Anterior cingulate cortex (tissue), 58 donors: Measurements from ENCODE around the gene MTRF1.
"Not testable (repeated sequence)": the region's sequence is repeated elsewhere in the genome, so short reads cannot be mapped to it uniquely, and the experiment has no call there.

ENCODE experiments used
- DNase-seq, 58 donors: peaks; one replicate each; lab custom pipeline; 2025; lab: John Stamatoyannopoulos, UW

MTRF1 gene

DNA sequence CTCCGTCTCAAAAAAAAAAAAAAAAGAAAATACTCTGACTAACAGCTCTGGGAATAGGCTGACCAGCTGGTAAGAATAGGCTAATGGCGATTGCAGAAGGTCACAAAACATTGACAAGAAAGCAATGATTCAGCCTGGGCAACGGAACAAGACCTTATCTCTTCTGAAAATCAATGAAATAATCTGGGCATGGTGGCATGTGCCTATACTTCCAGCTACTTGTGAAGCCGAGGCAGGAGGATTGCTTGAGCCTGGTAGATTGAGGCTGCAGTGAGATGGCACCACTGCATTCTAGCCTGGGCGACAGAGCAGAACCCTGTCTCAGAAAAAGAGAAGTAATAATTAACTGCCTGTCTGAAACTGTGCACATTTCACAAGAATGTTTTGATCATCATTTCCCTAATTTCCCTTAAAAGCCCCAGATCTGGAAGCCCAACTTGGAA lies 18.8 kb upstream of the MTRF1 start:
- no peak for DNase-seq

DNA sequence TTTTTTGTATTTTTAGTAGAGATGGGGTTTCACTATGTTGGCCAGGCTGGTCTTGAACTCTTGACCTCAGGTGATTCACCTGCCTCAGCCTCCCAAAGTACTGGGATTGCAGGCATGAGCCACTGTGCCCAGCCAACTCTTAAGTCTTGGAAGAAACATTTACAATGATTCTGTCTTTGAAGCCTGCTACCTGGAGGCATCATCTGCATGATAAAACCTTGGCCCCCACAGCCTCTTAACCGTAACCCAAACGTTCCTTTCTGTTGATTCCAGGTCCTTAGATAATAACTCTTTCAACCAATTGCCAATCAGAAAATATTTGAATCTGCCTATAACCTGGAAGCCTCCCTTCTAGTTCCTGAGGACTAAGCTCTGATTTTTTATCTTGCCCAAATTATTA lies 15.8 kb upstream of the MTRF1 start:
- not testable (repeated sequence) for DNase-seq

DNA sequence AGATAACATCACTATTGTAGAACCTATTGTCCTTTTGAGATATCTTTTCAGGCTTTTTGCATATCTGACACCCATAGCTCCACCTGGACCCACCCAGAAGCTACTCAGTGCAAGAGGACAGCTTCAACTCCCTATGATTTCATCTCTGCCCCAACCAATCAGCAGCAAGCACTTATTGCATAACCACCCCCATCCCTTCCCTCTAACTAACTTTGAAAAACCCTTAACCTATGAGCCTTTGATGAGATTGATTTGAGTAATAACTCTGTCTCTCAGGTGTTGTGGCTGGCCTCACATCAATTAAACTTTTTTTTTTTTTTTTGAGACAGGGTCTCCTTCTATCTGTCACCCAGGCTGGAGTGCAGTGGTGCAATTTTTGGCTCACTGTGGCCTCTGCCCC lies 13.4 kb upstream of the MTRF1 start:
- DNase-seq: no peak

DNA sequence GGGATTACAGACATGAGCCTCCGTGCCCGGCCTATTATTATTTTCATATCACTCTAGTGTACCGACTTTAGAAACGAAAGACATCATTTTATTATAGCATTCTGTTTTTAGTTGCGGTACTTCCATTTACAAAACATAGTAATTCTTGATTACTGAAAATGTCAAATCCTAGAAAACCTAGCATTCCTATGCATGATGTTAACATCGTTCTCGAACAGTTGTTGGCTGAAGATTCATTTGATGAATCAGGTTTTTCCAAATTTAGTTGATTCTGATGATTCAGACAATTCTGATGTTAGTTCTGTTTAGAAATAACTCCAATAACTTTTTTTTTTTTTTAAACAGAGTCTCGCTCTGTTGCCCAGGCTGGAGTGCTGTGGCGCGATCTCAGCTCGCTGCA lies 11.5 kb upstream of the MTRF1 start:
- no peak for DNase-seq

DNA sequence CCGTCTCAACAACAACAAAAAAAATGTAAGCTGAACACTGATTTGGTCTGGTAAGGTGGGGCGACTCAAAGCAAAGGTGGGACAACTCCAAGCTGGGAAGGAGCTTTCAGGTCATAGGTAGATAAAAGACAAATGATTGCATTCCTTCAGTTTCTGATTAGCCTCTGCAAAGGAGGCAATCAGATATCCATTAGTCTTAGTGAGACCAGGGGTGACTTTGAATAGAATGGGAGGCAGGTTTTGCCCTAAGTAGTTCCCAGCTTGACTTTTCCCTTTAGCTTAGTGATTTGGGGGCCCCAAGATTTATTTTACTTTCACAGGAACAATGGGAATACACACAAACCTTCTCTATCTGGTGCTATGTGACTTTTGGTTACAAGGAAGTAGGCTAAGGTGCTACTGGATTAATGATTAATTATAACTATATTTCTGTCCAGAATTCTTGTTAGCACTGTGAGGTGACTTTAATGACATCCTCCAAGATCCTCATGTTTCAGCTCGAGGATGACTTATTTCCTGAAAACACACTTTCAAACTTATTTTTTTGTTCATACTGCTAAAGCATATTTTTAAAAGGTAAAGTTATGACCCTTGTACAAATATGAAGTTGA lies 10.6 kb upstream of the MTRF1 start:
- no peak for DNase-seq

DNA sequence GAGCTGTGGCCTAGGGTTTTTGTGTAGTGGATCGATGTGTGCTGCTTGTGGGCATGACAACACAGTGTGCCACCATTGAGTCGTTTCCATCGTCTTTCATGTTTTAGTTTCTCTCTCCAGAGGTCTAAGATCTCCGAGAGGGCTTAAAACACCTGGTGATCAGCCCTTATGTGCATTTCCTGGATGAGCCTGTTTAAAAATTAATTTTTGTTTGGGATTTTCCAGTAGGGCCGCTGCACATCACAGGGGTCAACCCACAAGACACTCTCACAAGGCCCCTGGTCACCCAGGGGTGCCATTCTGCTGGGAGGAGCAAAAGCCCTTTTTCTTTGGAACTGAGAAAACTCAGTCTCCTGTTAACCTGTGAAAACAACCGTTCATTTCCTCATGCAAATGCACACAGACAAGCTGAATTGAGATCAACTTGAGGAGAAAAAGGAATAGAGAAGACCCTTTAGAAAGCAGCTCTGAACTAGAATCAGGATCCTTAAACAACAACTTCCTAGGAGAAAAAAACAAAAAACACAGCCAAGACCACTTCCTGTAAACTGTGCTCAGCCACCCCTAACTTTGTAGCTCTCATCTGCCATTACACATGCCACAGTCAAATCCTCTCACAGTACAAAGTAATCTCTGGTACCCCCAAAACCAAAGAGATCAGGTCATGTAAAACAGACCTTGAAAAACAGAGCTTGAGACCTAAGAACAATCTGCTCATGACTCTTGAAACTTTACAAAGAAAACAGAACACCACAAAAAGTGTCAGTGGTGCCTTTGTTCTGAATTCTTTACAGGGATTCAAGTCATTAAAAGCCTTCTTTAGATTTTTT lies 8.3 kb upstream of the MTRF1 start:
- DNase-seq: no peak

DNA sequence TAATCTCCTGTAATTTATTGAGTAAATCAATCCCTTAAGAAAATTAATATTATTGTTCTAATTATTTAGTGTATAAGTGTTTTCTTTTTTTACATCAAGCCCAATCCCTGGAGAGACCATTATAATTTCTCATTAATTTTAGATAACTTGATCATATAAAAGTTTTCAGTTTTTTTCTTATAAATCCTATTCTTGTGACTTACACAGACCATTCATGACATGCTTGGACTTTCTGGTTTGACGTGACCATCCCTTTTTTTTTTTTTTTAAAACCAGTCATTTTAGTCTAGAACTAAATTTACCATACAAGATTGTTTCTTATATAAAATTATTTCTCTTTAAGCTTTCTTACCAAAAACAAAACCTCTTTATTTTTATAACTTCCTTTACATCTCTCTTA lies 5.4 kb upstream of the MTRF1 start:
- DNase-seq: no peak

DNA sequence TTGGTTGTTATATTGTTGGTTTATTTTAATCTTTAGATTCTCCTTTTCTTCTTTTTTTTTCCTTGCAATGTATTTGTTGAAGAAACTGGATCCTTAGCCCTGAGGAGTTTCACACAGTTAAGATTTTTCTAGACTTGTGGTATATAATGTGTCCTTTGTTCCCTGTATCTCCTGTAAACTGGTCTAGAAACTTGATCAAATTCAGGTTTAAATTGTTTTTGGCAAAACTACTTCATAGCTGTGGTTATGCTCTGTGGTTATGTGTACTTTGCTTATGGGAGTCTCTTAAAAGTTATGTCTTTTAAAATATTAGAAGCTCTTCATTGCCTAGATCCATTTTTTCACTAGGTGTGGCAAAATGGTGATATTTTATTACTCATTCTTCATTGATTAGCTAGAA lies 3.7 kb upstream of the MTRF1 start:
- no peak for DNase-seq

DNA sequence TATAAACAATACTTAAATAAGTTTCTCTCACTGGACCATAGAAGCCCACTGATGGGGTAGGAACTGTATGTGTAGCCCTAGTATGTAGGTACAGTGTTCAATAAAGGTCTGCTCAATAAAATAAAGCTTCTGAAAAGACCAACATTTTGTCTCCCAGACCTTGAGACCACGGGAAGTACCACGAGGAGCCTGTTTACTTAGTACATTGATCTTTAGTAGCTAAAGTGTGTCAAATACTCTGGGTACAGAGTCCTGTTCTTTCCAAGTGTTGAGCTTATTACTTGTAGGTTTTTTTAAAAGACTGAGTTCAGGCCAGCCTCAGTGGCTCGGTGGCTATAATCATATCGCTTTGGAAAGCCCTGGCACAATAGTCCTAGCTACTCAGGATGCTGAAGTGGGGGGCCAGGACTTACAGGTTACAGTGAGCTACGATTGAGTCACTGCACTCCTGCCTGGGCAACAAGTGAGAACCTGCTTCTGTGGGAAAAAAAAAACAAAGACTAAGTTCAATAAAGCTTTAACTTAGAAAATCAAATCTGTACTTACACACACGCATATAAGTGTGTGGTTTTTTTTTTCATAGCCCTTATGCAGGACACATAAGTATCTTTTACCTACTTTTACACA lies 3.4 kb downstream of the MTRF1 start:
- no peak for DNase-seq

DNA sequence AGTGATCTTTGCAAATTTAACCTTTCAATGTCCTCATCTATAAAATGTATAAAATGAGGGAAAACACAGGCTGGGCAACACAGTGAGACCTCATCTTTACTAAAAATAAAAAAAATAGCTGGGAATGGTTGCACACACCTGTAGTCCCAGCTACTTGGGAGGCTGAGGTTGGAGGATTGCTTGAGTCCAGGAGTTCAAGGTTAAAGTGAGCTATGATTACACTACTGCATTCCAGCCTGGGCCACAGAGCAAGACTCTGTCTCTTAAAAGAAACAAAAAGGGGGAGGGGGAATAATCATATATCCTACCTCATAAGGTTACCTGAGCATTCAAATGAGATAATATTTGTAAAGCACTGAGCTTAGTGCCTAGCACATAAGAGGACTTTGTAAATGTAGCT lies 5.8 kb downstream of the MTRF1 start:
- DNase-seq: no peak

DNA sequence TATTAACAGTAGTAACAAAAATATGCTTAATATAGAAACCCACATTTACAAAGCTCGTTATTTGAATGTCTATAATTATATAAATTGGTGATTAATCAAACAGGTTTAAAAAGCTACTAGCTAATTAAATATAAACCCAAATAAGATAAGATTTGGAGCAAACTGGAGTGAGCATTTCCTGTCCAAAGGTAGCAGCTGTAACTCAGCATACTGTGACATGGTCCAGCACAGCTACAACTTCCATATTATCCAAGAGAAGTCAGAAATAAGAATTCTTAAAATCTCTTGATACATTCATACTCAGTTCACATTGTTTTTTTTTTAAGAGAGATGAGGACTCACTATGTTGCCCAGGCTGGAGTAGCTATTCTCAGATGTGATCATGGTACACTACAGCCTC lies 8.5 kb downstream of the MTRF1 start:
- no peak for DNase-seq

DNA sequence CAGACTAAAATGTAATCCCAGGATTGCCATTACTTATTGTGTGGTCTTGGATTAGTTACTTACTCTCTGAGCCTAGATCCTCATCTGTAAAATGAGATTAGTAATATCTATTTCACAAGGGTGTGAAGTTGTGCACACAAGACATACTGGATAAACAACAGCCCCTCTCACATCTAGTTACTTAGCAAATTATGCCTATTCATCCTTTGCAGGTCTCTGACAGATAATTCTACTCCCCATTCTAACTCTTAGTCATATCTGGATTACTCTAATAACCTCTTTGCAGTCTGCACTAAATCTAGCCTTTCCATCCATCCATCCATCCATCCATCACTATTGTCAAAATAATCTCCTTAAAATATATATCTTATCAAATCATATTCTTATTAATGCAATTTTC lies 12.4 kb downstream of the MTRF1 start:
- DNase-seq: no peak

DNA sequence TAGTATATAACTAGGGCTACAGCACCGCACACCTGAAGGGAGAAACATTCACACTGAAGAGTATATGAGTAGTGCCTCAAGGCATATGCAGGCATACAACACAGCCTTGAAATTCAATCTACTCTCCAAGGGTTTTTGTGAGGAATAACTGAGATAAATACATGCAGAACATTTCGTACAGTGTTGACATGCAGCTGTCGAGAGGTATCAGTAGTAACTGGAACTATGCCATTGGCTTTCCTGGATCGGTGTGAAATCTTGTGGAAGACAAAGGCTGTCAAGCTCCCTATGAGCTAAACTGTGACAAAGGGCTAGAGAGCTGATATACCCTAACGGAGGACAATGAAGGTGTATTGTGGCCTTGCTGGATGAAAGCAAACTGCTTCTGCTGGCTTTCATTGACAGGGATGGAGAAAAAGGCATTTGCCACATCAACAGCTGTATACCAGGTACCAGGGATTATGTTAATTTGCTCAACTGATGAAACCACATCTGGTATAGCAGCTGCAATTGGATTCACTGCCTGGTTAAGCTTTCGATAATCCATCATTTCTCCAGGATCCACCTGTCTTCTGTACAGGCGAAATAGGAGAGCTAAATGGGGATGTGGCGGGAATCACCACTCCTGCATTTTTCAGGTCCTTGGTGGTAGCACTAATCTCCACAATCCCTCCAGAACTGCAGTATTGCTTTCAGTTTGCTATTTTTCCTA lies 16.3 kb downstream of the MTRF1 start:
- DNase-seq: no peak

DNA sequence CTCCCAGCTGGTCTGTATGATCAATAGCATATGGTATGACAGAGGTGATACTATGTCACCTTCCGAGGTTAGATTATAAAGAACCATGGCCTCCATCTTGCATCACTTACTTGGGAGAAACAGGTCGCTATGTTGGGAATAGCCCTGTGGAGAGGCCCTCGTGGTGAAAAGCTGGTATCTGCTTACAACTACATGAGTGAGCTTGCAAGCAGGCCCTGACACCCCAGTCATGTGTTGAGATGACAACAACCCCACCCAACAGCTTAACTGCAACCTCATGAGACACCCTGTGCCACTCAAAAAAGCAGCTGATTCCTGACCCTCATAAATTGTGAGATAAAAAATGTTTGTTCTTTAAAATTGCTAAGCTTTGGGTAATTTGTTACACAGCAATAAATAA lies 18.8 kb downstream of the MTRF1 start:
- no peak for DNase-seq

DNA sequence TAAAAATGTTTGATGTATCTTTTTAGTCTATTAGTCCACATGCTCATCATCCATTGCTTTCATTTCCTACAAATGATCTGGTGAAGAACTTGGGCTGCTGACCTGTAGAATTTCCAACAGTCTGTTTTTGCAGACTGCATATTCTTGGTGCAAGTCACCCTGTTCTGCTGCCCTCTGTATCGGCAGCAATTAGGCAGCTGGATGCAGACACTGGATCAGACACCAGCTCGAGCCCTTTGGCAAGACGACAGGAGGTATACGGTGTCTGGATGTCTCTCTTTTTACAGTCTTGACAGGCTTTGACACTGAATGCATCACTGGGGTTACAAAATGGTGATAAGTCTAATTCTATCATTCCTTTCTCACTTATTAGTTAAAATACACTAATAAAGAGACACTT lies 21.8 kb downstream of the MTRF1 start:
- DNase-seq: no peak

DNA sequence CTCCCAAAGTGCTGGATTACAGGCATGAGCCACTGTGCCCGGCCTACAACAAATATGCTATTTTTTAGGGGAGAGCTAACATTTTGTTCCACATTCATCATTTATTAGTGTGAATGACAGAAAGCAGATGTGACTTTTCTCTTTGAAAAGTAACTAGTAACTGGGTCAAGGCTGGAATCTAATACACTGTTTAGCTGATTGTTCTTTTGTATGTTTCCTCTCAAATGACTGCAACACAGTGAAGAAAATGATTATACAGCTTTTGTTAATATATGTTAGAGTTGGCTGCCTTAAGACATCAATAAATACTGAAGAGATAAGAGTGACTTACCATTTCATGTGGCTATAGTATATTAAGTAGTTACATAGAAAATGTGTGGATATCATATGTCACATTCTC lies 27.0 kb downstream of the MTRF1 start:
- DNase-seq: no peak

DNA sequence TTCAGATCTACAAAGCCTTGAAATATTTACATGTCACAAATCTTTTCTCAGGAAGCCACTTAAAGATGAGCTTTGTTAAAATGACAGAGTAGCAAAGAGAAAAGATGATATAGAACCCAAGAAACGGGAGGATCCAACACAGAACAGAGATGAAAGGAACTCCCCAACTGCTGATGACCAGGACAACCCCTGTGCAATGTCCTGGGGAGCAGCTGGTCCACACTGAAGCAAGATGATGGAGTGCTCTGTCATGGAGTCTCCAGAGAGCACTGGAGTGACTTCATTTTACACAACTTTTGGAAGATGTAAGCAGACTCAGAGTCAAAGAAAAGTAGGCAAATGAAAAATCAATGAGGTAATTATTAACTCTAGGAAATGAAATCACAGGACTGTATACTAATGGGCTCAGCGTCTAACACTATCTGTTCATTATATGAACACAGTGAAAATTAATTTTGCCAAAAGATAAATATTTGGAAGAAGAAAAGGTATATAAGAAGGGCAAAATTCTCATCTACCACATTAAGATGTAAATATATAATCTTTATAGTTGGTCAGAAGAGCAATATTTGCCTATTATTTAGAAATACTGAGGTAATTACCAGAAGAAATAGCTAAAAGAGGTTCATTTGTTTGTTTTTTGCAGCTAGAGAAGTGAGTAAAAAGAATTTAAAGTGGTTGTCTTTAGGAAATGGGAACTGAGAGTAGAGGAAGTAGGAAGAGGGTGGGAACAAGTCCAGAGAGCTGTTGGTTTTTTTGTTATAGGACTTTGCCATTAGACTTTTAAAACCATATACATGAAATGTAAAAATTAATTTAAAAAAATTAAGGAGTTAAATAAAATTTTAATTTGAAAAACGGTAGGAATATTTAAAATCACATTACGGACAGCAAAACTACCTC lies 30.5 kb downstream of the MTRF1 start:
- DNase-seq: no peak

DNA sequence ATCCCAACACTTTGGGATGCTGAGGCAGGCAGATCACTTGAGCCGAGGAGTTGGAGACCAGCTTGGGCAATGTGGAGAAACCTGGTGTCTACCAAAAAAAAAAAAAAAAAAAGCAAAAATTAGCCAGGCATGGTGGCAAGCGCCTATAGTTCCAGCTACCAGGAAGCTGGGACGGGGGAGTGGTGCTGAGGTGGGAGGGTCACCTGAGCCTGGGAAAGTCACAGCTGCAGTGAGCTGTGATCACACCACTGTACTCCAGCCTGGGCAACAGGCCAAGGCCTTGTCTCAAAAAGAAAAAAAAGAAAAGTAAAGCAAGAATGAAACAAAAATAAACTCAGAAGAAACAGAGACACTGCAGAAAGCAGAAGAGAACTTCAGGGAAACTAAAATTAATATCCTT lies 31.6 kb downstream of the MTRF1 start:
- DNase-seq: no peak

DNA sequence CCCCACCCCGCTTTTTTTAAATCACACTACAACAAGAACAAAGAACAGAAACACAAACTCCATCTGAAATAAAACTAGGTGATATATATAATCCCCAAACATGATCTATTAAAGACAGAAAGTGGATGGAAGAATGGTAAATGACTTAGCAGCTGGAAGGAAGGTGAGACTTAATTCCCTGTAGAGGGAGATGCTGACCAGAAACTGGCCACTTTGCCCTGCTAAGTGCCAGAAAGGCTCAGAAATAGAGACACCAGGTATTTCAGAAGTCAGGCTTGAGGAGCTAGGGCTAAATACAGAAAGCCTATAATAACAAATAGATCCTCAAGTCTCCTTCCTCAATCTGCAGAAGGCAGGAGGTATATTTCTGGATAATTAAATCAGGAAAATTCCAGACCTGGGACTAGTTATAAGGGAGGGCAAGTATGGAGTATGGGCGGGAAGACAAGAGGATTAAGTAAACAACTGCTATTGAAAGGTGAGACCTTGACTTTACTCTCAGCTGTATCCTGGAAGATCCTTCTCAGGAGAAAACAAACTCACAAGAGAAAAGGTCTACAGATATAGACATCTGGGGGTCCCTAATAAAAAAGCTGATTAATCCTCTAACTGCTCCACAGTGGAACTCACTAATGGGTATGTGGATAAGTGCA lies 32.2 kb downstream of the MTRF1 start:
- DNase-seq: no peak

DNA sequence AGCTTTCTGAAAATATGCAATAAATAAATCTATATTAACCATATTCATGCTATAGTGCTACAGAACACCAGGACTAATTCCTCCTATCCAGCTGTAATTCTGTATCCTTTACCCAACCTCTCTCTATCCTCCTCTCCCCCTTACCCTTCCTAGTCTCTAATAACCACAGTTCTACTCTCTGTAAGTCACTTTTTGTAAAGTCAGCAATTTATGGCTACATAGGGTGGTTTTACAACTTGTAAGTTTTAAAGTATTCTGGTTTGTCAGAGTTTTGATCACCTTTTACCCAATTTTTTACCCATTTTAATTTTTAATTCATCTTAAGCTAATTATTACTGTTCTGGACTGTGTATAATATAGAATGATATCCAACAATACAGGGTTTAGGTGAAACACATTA lies 34.0 kb downstream of the MTRF1 start:
- DNase-seq: no peak
